Body of pancreas (tissue), 4 donors: ENCODE data around the gene REELD1. TPM values are rescaled to one million over a fixed set of nuclear protein-coding genes. Genes with fewer than 3 reads are reported as not detected.

Experiments used
- ATAC-seq: fragments of 150-250 bp; one replicate; pipeline ENCODE4 v1.9.1; 2016
- DNase-seq, 4 donors: peaks; one replicate each; pipeline ENCODE4 v3.0.0-alpha.2; 2019
- H3K27ac ChIP-seq, 4 donors: fragments of 200-600 bp; sonication (generic); 1 replicate in 3 of 4; 2 replicates in 1 of 4; pipeline versions ENCODE4 v1.5.1 to v1.6.1; 2016 to 2019; ENCODE audit warnings: mild to moderate bottlenecking in 1 of 4, mixed read lengths in 1 of 4, moderate library complexity in 1 of 4
- H3K27me3 ChIP-seq, 2 donors: fragments of 200-600 bp; sonication (generic); one replicate each; pipeline ENCODE4 v1.6.0; 2016; ENCODE audit warnings: mild to moderate bottlenecking in 1 of 2
- H3K36me3 ChIP-seq, 2 donors: fragments of 200-600 bp; sonication (generic); replicated peaks in 1 of 2; 2 replicates each; pipeline ENCODE4 v1.5.1; 2016; ENCODE audit warnings: low read depth in 2 of 2; ENCODE audit not compliant: insufficient read depth in 1 of 2
- H3K4me1 ChIP-seq: fragments of 200-600 bp; sonication (generic); one replicate; pipeline ENCODE4 v1.6.0; 2016
- H3K4me3 ChIP-seq, 2 donors: fragments of 200-600 bp; sonication (generic); 1 replicate in 1 of 2; 2 replicates in 1 of 2; pipeline ENCODE4 v1.5.1; 2016 to 2019
- H3K9me3 ChIP-seq, 3 donors: fragments of 200-600 bp; sonication (generic); 1 replicate in 2 of 3; 2 replicates in 1 of 3; pipeline ENCODE4 v1.5.1; 2016
- POLR2A ChIP-seq, 3 donors: fragments of 450-650 bp; IDR thresholded peaks; one replicate each; pipeline ENCODE4 v1.6.1; 2016; ENCODE audit warnings: antibody characterized with exemption in 3 of 3, mild to moderate bottlenecking in 2 of 3
- WGBS, 2 donors: methylation state at CpG; one replicate each; pipeline ENCODE4 v1.1.5; 2017; 5-methylcytosine and 5-hydroxymethylcytosine counted together
- intact Hi-C: fragments of 100-400 bp; cut with DNase I; formaldehyde crosslinking; loops from one replicate; pipeline ENCODE4 v1.15.1; 2023
- total RNA-seq, 2 donors: library from RNA; depleted of rRNA; stranded (reverse); fragments of >200 nt; gene quantifications; one replicate each; pipeline ENCODE4 v1.1.0, GENCODE V29; 2016
- TF ChIP-seq, protein P1 (sequence below), 7 experiments: fragments of 450-650 bp in 4 of 7; fragments of 200-600 bp in 3 of 7; sonication (generic) in 3 of 7; IDR thresholded peaks; one replicate each; pipeline ENCODE4 v1.5.1; 2016 to 2019; ENCODE audit warnings: antibody characterized with exemption in 7 of 7

Gene REELD1
- total RNA-seq, 2 donors from 2014 or later = 0.78 TPM; not detected in 1

DNA sequence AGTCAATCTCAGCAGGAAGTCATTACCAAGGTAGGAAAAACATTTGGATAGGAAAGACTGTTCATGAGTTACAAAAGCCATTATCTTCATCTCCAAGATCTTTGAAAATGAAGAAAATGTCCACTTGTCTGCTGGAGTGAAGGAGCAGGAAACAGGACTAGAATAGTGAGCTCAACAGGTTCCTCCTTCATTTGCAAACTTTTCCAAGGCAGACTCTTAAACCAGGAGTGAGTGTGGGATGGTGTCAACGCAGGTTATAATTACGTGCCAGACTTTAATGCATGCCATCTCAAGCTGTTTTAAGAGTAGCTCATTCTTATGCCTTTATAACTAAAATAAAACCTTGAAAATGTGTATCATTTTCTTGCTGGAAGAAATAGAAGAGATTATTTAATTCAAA lies 3.4 kb upstream of the REELD1 start:
- no peaks in the 10 kb centered on the region for H3K9me3 ChIP-seq
- no peak overlapping the region for H3K27ac ChIP-seq
- intact Hi-C loops = no loop called here
- no peaks in the 10 kb centered on the region for H3K36me3 ChIP-seq
- no peaks in the 10 kb centered on the region for H3K4me1 ChIP-seq
- 52 to 60% methylated on average over 2 of the region's 2 CpGs for WGBS, 2 donors
- no peak for DNase-seq
- ATAC-seq = no peak
- H3K27me3 ChIP-seq = no peaks in the 10 kb centered on the region
- no peak overlapping the region for H3K4me3 ChIP-seq
- TF ChIP-seq POLR2A (IDR thresholded peaks at IDR 0.05) = no peak
- TF ChIP-seq, protein P1, sequence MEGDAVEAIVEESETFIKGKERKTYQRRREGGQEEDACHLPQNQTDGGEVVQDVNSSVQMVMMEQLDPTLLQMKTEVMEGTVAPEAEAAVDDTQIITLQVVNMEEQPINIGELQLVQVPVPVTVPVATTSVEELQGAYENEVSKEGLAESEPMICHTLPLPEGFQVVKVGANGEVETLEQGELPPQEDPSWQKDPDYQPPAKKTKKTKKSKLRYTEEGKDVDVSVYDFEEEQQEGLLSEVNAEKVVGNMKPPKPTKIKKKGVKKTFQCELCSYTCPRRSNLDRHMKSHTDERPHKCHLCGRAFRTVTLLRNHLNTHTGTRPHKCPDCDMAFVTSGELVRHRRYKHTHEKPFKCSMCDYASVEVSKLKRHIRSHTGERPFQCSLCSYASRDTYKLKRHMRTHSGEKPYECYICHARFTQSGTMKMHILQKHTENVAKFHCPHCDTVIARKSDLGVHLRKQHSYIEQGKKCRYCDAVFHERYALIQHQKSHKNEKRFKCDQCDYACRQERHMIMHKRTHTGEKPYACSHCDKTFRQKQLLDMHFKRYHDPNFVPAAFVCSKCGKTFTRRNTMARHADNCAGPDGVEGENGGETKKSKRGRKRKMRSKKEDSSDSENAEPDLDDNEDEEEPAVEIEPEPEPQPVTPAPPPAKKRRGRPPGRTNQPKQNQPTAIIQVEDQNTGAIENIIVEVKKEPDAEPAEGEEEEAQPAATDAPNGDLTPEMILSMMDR (IDR thresholded peaks at IDR 0.05) = no peak

DNA sequence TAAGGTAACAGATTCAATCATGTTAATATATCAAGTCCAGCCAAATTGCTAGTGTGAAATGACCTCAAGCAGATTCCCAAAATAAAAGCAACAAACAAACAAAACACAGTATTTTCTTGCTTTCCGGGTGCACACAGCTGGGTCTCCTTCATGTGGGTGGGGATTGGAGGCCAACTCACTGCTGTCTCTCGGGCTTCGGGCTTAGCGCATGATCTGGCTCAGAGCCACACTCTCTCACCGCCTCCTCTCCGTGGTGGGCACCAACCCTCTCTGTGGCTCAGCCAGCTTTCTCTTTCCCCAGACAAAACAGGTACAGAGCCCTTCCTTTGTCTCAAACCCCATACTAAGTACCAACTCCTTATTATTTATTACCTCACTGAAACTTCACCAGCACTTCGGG lies 2.9 kb upstream of the REELD1 start:
- DNase-seq = no peak
- ATAC-seq = no peak
- no peaks in the 10 kb centered on the region for H3K36me3 ChIP-seq
- TF ChIP-seq, protein P1 (IDR thresholded peaks at IDR 0.05) = no peak
- TF ChIP-seq POLR2A (IDR thresholded peaks at IDR 0.05) = no peak
- no peak overlapping the region for H3K4me3 ChIP-seq
- H3K27ac ChIP-seq = no peak overlapping the region
- H3K9me3 ChIP-seq = no peaks in the 10 kb centered on the region
- no peaks in the 10 kb centered on the region for H3K4me1 ChIP-seq
- WGBS, 2 donors = 69 to 74% methylated on average over 7 of the region's 7 CpGs
- H3K27me3 ChIP-seq = no peaks in the 10 kb centered on the region
- intact Hi-C loops = no loop called here

DNA sequence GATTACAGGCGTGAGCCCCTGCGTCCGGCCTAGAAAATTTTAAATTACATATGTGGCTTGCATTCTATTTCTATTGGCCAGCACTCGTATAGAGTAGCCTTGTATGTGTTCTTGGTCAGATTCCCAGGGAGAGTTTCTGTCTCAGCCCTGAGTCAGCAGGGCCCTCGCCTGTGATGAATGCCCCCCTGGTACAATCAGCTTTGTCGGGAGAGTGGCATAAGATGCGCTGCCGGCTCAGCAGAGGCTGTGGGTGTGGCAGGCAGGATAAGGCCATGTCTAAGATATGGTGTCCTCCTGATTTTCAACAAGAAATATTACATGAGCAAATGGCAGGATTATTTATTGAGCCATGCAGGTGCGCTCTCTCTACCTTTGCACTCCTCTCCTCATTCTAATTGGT lies 1.6 kb upstream of the REELD1 start:
- TF ChIP-seq POLR2A (IDR thresholded peaks at IDR 0.05) = no peak
- TF ChIP-seq, protein P1 (IDR thresholded peaks at IDR 0.05) = no peak
- Histone ChIP-seq H3K4me1 (no peaks in the 10 kb centered on the region), H3K27ac (no peak overlapping the region), H3K36me3 (no peaks in the 10 kb centered on the region), H3K4me3 (no peak overlapping the region), H3K27me3 (no peaks in the 10 kb centered on the region), H3K9me3 (no peaks in the 10 kb centered on the region)
- intact Hi-C loops = no loop called here
- ATAC-seq (no peak), DNase-seq (no peak)
- WGBS, 2 donors = 78 to 89% methylated on average over 9 of the region's 9 CpGs

DNA sequence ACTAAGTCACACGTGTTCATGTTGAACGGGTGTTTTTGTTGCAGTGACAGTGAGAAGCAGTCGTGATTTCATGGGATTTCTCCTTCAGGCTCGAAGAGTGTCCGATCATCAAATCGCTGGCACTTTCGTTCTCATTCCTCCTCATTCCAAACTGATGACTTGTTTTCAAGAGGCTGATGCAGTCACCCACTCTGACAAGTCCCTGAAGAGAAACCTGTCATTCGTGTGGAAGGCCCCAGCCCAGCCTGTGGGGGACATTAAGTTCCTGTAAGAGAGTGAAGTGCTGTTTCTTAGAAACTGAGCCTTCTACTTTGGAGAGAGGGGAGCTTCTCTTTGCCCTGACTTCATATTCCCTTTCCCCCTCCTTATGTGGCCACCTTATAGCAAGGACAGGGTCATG lies 8.0 kb downstream of the REELD1 start:
- Histone ChIP-seq H3K27ac (no peak overlapping the region), H3K4me3 (no peak overlapping the region), H3K27me3 (no peaks in the 10 kb centered on the region), H3K4me1 (no peaks in the 10 kb centered on the region), H3K9me3 (no peaks in the 10 kb centered on the region), H3K36me3 (no peaks in the 10 kb centered on the region)
- no peak for DNase-seq
- ATAC-seq = no peak
- intact Hi-C loops = no loop called here
- TF ChIP-seq, protein P1 (IDR thresholded peaks at IDR 0.05) = no peak
- TF ChIP-seq POLR2A (IDR thresholded peaks at IDR 0.05) = no peak
- WGBS, 2 donors = 52 to 75% methylated on average over 8 of the region's 8 CpGs

DNA sequence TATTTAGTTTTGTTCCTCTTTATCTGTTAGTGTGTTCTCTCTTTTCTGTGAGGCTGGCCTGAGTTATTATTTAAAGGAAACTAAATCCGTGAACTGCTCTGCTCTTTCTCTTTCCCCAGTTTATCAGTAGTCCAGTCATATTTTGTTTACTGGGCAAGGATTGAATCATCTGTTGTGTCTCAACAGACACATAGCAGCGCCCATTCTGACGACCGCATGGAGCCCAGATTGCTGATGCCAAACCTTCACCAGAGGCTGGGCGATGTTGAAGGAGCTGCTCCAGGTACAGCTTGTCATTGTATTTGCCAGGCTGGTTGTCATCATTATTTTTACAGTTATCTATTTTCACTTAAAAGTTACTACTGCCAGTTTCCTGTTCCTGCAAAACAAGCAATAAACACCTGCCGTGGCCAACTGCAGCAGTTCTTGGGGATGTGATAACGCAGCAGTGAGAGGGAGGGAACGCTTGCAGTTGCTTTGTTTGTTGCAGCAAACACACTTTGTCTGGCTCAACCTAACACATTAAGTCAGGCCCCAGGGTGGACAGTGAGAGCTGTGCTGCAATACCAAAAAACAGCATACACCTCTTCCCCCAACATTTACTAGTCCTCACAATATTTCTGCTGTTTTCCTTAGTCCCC lies 10.1 kb downstream of the REELD1 start:
- no peak for TF ChIP-seq POLR2A (IDR thresholded peaks at IDR 0.05)
- TF ChIP-seq, protein P1 (IDR thresholded peaks at IDR 0.05) = no peak
- no peaks in the 10 kb centered on the region for H3K36me3 ChIP-seq
- intact Hi-C loops = no loop called here
- WGBS, 2 donors = 32 to 39% methylated on average over 8 of the region's 8 CpGs
- H3K4me3 ChIP-seq = no peak overlapping the region
- H3K9me3 ChIP-seq = no peaks in the 10 kb centered on the region
- no peak for DNase-seq
- H3K27me3 ChIP-seq = no peaks in the 10 kb centered on the region
- no peak for ATAC-seq
- H3K4me1 ChIP-seq = no peaks in the 10 kb centered on the region
- H3K27ac ChIP-seq = no peak overlapping the region
